ENCODE measurements around the gene APIP. TPM values are rescaled to one million over a fixed set of nuclear protein-coding genes. Genes with fewer than 3 reads are reported as not detected.

Gene APIP
- total RNA-seq, 1 experiment from 2014 or later = 58.2 TPM

DNA sequence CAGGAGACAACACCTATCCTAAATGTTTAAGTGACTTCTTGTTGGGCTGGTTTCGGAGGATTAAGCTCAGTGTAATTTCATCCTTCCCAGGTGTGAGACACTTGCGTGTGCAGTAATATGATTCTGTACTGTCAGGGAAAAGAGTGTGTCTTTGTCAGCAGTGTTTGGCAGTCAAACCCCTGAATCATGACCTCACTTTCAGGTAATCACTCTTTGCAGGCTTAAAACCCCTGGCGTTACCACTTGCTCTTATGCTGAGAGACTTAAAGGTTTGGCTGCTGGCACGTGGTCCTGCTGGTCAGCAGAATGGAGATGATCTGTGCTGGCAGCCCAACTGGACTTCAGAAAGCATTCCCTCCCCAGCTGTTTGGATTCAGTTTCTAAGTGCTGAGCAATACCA lies 56.1 kb downstream of the APIP start:
- Histone ChIP-seq H3K9me3 (replicated peaks) (no peaks in the 10 kb centered on the region), H3K36me3 (no peaks in the 10 kb centered on the region), H3K27ac (no peak overlapping the region), H3K4me1 (replicated peaks) (no peaks in the 10 kb centered on the region), H3K4me3 (no peak overlapping the region), H3K27me3 (replicated peaks) (peaks cover 8% of the 10 kb centered on the region)
- no peak for DNase-seq (ENCODE audit: low read depth in 1 of 2, low spot score in 2 of 2)

DNA sequence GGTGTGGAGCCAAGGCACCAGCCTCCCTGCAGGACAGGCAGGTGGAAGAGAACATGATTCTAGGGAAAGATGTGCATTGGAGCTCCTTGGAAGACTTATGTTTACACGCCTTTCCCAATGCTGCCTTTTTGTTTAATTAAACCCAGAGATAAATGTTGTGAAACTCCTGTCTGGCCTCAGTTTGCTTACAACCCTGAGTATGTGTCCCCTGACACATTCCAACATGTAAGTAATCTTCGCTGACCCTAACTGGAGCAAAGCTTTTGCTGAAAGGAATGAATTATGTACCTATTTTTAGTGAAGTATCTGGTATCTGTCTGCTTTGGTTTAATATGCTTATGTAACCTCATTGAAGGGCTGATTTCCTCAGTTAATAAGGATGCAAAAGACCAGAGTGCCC lies 56.7 kb downstream of the APIP start:
- Histone ChIP-seq H3K9me3 (replicated peaks) (no peaks in the 10 kb centered on the region), H3K4me3 (no peak overlapping the region), H3K27ac (no peak overlapping the region), H3K27me3 (replicated peaks) (peaks cover 8% of the 10 kb centered on the region), H3K4me1 (replicated peaks) (no peaks in the 10 kb centered on the region), H3K36me3 (no peaks in the 10 kb centered on the region)
- no peak for DNase-seq (ENCODE audit: low read depth in 1 of 2, low spot score in 2 of 2)

DNA sequence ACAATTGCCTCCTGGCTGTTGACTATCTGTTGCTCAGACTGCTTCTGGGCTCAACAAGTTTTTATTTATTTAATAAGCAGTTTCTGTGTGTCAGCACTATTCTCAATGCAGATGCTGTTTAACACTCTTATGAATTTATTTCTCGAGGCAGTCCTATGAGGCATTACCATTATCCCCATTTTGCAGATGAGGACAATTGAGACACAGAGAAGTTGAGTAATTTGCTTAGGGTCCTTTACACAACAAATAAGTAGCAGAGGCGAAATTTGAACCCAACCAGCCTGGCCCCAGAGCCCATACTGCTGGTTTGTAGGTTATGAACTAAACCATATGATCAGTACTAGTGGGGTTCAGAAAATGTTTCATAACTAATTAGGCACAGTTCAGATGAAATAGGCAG lies 58.7 kb downstream of the APIP start:
- DNase-seq (ENCODE audit: low read depth in 1 of 2, low spot score in 2 of 2) = no peak
- no peaks in the 10 kb centered on the region for H3K4me1 ChIP-seq (replicated peaks)

DNA sequence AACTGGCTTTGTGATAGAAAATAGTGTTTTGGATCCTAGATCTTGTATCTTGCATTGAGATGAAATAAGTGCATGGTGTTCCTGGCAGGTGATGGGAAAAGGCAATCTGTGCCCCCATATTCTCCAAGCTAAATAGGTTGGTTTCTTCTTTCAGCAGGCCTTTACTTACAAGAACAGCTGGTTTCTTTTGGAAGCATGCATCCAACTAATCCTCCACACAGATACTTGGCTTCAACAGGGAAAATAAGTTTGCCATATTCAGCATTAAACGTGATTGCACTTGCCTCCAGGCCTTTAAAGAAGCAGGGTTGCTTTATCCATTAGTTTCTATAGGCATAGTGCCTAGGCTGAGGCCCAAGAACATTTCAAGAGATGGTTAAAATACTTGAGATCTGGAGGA lies 59.9 kb downstream of the APIP start:
- no peaks in the 10 kb centered on the region for H3K36me3 ChIP-seq
- no peak for DNase-seq (ENCODE audit: low read depth in 1 of 2, low spot score in 2 of 2)

More for the DNA sequence above, 58.7 kb downstream of the APIP start:
- H3K36me3 ChIP-seq = no peaks in the 10 kb centered on the region
- peaks cover 8% of the 10 kb centered on the region for H3K27me3 ChIP-seq (replicated peaks)
- H3K27ac ChIP-seq = no peak overlapping the region
- no peaks in the 10 kb centered on the region for H3K9me3 ChIP-seq (replicated peaks)
- no peak overlapping the region for H3K4me3 ChIP-seq

DNA sequence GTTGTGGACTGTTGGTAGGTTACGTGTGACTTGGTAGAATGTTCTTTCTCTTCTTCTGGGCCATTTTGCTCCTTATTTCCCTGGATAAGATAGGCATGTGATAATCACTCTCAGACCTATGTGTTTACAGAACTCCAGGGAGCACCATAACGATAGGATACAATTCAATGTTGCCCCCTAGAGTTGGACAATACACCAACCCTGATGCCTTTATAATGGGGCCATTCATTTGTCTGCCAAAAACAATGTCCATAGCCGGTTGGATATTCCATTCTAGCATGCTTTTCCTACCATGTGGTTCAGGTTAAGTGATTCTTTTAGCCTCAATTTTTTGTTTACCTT lies 60.5 kb downstream of the APIP start:
- no peaks in the 10 kb centered on the region for H3K9me3 ChIP-seq (replicated peaks)
- no peak overlapping the region for H3K27ac ChIP-seq
- H3K36me3 ChIP-seq = no peaks in the 10 kb centered on the region
- H3K4me3 ChIP-seq = no peak overlapping the region
- peaks cover 8% of the 10 kb centered on the region for H3K27me3 ChIP-seq (replicated peaks)
- no peaks in the 10 kb centered on the region for H3K4me1 ChIP-seq (replicated peaks)
- no peak for DNase-seq (ENCODE audit: low read depth in 1 of 2, low spot score in 2 of 2)

More for the DNA sequence above, 59.9 kb downstream of the APIP start:
- Histone ChIP-seq H3K27me3 (replicated peaks) (peaks cover 8% of the 10 kb centered on the region), H3K4me3 (no peak overlapping the region), H3K4me1 (replicated peaks) (no peaks in the 10 kb centered on the region), H3K9me3 (replicated peaks) (no peaks in the 10 kb centered on the region), H3K27ac (no peak overlapping the region)

DNA sequence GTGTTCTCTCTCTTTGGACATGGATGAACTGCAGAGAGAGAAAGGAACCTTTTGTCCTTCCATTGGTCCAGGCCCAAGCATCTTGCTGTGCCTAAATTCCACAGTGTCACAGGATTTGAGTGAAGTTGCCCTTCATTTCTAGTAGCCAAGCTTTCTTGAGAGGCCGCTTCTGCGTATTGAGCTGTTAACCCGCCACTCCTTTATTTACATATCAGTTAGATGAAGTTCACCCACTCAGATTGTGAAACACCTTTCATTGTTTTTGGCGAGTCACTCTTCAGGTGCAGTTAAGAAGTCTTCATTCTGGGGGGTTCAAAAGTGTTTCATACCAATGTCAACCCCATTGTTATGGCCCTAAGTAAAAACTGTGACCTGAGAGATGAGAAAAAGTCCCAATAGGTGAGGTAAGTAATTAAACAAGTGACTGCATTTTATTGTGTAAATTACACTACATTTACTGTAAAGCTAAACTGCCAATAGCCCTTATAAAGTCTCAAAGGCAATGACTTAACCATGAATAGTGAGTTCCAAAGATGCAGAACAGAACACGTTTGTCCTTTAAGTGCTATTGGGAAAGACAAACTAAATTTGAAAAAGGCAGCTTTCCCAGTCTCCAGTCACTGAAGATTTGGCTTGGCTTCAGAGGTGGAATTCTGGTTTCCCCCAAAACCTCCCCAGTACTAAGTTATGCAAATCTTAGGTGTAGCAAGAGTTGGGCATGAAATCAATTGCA lies 61.0 kb downstream of the APIP start:
- no peak overlapping the region for H3K4me3 ChIP-seq
- H3K27ac ChIP-seq = no peak overlapping the region
- H3K27me3 ChIP-seq (replicated peaks) = peaks cover 12% of the 10 kb centered on the region
- no peaks in the 10 kb centered on the region for H3K36me3 ChIP-seq
- no peaks in the 10 kb centered on the region for H3K4me1 ChIP-seq (replicated peaks)
- no peak for DNase-seq (ENCODE audit: low read depth in 1 of 2, low spot score in 2 of 2)
- no peaks in the 10 kb centered on the region for H3K9me3 ChIP-seq (replicated peaks)

DNA sequence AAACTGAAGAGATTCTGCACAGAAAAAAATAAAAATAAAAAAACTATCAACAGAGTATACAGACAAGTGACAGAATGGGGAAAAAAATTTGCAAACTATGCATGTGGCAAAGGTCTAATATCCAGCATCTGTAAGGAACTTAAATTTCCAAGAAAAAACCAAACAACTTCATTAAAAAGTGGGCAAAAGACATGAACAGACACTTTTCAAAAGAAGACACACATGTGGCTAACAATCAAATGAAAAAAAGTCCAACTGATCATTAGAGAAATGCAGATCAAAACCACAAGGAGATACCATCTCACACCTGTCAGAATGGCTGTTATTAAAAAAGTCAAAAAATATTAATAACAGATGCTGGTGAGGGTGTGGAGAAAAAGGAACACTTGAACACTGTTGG lies 64.3 kb downstream of the APIP start:
- Histone ChIP-seq H3K36me3 (no peaks in the 10 kb centered on the region), H3K9me3 (replicated peaks) (no peaks in the 10 kb centered on the region), H3K4me3 (no peak overlapping the region), H3K27me3 (replicated peaks) (peaks cover 16% of the 10 kb centered on the region), H3K27ac (no peak overlapping the region), H3K4me1 (replicated peaks) (no peaks in the 10 kb centered on the region)
- no peak for DNase-seq (ENCODE audit: low read depth in 1 of 2, low spot score in 2 of 2)

DNA sequence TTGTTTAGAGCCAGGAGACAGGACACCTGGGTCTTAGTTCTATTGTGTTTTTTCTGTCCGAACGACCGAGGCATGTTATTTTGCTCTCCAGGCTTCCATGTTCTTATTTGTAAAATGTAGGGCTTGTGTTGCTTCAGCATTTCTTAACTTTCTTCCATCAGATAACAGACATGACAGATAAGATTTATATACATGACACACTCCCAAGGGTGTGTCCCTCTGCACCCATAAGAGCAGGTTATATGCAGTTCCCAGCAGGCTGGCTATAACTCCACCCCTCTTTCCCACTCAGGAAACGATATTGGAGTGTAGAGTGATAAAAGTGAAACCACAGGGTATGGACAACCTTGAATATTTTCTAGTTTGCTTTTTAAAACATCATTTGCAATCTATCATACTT lies 65.8 kb downstream of the APIP start:
- H3K27me3 ChIP-seq (replicated peaks) = peaks cover 16% of the 10 kb centered on the region
- no peak for DNase-seq (ENCODE audit: low read depth in 1 of 2, low spot score in 2 of 2)
- H3K27ac ChIP-seq = no peak overlapping the region
- H3K4me1 ChIP-seq (replicated peaks) = no peaks in the 10 kb centered on the region
- no peaks in the 10 kb centered on the region for H3K36me3 ChIP-seq
- no peak overlapping the region for H3K4me3 ChIP-seq
- H3K9me3 ChIP-seq (replicated peaks) = no peaks in the 10 kb centered on the region

DNA sequence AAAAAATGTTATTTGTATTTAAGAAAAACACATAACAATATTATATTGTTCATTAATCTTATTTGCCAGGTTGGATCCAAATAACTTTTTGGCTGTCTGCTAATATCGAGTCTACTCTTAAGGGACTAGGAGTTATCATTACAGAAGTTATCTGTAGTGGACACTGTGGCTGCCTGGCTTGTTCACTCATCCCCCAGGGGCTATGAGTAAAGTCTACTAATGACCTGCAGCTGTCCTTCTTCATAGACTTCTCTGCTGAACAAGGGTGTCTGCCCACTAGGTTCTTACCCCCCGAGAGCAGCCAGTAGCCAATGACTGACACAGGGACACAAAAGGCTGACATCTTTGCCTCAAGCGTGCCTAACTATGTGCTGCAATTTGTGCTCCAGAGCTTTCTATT lies 69.7 kb downstream of the APIP start:
- Histone ChIP-seq H3K36me3 (no peaks in the 10 kb centered on the region), H3K4me1 (replicated peaks) (no peaks in the 10 kb centered on the region), H3K9me3 (replicated peaks) (no peaks in the 10 kb centered on the region), H3K4me3 (no peak overlapping the region), H3K27me3 (replicated peaks) (peaks cover 16% of the 10 kb centered on the region), H3K27ac (no peak overlapping the region)
- no peak for DNase-seq (ENCODE audit: low read depth in 1 of 2, low spot score in 2 of 2)

DNA sequence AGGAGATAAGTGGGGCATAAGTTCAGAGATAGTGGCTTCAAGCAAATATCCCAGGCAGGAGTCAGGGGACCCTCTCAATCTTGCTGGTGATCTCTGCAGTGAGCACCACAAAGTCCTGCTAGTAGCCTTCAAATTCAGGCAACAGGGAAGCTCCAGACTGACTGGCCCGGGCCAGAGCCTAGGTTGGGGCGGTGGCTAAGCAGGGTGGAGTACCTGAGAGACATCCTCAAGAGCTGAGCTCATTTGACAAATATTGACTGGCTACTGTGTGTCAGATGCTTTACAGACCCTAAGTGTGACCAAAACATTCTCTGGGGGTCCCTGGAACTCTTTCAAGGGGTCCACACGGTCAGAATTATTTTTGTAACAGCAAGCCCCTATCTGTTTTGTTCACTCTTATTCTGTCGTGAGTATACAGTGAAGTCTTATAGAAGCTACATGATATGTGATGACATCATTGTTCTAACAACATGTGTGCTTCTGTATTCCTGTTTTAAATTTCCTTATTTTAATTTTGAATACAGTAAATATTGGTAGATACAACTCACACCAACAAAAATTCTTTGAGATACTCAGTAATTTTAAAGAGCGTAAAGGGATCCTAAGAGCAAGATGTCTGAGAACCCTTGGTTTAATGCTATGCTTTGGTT lies 71.6 kb downstream of the APIP start:
- Histone ChIP-seq H3K27me3 (replicated peaks) (peaks cover 7% of the 10 kb centered on the region), H3K9me3 (replicated peaks) (no peaks in the 10 kb centered on the region)
- no peak for DNase-seq (ENCODE audit: low read depth in 1 of 2, low spot score in 2 of 2)

DNA sequence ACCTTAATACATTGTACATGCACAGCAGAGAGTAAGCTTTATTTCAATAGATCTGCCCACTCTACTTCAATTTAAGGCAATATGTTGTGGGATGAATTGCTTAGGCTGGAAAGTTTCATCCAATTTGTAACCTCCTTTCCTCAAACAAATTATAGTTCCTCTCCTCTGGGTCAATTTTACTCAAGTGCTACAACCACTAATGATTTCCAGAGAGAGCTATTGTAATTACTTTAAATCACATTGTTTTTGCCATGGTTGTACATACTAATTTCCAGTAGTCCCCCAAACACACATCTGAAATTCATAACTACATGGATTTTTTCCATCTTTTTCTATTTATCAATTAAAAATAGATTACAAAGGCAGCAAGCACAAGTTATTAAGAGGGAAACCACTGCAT lies 72.9 kb downstream of the APIP start:
- H3K9me3 ChIP-seq (replicated peaks) = no peaks in the 10 kb centered on the region
- H3K36me3 ChIP-seq = no peaks in the 10 kb centered on the region
- H3K27ac ChIP-seq = no peak overlapping the region
- H3K4me1 ChIP-seq (replicated peaks) = no peaks in the 10 kb centered on the region
- H3K27me3 ChIP-seq (replicated peaks) = no peaks in the 10 kb centered on the region
- DNase-seq (ENCODE audit: low read depth in 1 of 2, low spot score in 2 of 2) = no peak
- H3K4me3 ChIP-seq = no peak overlapping the region

More for the DNA sequence above, 71.6 kb downstream of the APIP start:
- no peaks in the 10 kb centered on the region for H3K4me1 ChIP-seq (replicated peaks)
- H3K4me3 ChIP-seq = no peak overlapping the region
- H3K27ac ChIP-seq = no peak overlapping the region
- H3K36me3 ChIP-seq = no peaks in the 10 kb centered on the region

DNA sequence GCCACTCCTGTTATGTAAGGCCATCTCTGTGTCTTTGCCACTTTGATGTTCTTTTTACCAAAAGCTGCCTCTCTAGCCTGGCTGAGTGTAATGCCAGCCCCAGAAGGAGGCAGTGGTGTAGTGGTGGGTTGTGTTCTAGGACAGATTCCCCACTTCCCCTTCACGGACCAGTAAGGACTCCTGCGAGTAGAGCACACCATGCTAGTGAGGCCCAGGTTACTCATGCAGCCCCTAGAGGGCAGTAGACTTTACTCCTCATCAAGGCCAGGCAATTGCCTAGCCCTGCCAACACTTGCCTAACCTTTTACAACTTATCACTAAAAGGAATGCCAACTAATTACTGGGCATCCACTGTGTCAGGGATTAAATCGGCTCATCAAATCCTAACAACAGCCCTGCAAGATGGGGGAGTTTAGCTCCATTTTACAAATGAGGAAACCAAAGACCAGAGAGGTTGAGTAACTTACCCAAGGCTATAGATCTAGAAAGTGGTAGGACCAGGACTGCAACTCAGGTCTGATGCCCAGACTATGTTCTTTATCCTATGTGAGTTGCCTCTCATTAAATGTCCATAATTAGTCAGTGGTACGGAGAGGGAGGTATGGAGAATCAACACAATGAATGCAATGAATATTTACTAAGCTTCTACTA lies 75.3 kb downstream of the APIP start:
- peak in 1 of 2 experiments; percentile 7 for DNase-seq (ENCODE audit: low read depth in 1 of 2, low spot score in 2 of 2)
- H3K4me1 ChIP-seq (replicated peaks) = no peaks in the 10 kb centered on the region
- no peaks in the 10 kb centered on the region for H3K9me3 ChIP-seq (replicated peaks)
- H3K27me3 ChIP-seq (replicated peaks) = 0 out of 2 replicates have a peak, but pooled peaks cover 3% of the 10 kb centered on the region
- H3K4me3 ChIP-seq = no peak overlapping the region
- no peak overlapping the region for H3K27ac ChIP-seq
- no peaks in the 10 kb centered on the region for H3K36me3 ChIP-seq

DNA sequence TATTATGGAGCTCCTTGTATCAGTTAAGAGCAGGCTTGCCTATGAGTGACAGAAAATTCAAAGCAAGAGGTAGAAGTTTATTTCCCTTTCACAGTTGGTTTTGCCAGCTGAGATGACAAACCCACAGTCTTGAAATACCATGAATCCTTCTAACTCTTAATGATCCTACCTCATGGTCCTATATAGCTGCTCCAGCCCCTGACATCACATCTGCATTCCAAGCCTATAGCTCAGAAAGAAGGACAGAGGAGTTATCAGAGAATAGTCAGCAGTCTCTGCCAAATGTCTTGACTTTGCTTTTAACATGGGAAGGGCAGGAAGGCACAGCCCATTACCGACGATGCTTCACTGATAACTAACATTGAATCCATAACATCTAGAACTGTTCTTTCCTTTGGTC lies 76.2 kb downstream of the APIP start:
- 0 out of 2 replicates have a peak, but pooled peaks cover 3% of the 10 kb centered on the region for H3K27me3 ChIP-seq (replicated peaks)
- DNase-seq (ENCODE audit: low read depth in 1 of 2, low spot score in 2 of 2) = no peak
- H3K4me1 ChIP-seq (replicated peaks) = no peaks in the 10 kb centered on the region
- no peak overlapping the region for H3K27ac ChIP-seq
- H3K9me3 ChIP-seq (replicated peaks) = no peaks in the 10 kb centered on the region
- H3K36me3 ChIP-seq = no peaks in the 10 kb centered on the region
- H3K4me3 ChIP-seq = no peak overlapping the region
